Measurements from ENCODE around the gene USP11. TPM values are rescaled to one million over a fixed set of nuclear protein-coding genes. Genes with fewer than 3 reads are reported as not detected.
A peak's percentile ranks its signal among the peaks of the same experiment; 100 is the strongest.

Gene USP11
- total RNA-seq, 2 experiments from 2014 or later: 57.1 to 62.0 TPM

DNA sequence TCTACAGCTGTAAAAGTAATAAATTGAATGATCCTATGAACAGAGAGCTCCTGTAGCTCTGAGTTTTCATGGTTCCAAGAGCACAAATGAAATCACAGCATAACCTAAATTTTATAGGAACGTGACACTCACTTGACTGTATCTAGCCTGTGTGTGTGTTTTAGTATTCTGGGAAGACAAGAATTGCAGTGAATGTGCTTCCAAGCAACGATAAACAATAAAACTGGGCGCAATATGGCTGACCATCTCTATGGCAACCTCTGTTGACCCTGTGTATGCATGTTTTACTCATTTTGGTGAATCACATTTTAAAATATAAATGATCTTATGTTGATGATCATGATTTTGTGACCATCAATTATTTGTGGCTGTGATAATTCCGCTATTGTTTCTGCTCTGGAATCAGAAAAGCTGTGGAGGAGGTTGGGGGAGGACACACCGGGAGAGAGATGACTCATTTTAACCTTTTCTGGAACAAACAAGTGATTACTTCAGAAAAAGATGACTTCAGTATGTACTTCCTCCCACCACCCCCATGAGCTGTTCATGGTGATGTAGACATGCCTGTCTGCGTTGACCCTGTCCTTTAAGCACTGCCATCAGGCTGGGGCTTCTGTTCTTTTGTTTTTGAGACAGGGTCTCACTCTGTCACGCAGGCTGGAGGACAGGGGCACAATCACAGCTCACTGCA lies 31.8 kb downstream of the USP11 start:
- no peak overlapping the region for H3K4me3 Mint-ChIP-seq
- ATAC-seq: peak; percentile 66
- no peaks in the 10 kb centered on the region for H3K27me3 Mint-ChIP-seq
- ChIA-PET POLR2A (interaction anchor here (0.6 kb wide), 1 partner anchor 46 kb away, joined by 5 read pairs; no protein-coding TSS in a partner anchor), CTCF (no interaction called here)
- intact Hi-C loops (cut with micrococcal nuclease): no loop called here
- TF ChIP-seq, protein P1, sequence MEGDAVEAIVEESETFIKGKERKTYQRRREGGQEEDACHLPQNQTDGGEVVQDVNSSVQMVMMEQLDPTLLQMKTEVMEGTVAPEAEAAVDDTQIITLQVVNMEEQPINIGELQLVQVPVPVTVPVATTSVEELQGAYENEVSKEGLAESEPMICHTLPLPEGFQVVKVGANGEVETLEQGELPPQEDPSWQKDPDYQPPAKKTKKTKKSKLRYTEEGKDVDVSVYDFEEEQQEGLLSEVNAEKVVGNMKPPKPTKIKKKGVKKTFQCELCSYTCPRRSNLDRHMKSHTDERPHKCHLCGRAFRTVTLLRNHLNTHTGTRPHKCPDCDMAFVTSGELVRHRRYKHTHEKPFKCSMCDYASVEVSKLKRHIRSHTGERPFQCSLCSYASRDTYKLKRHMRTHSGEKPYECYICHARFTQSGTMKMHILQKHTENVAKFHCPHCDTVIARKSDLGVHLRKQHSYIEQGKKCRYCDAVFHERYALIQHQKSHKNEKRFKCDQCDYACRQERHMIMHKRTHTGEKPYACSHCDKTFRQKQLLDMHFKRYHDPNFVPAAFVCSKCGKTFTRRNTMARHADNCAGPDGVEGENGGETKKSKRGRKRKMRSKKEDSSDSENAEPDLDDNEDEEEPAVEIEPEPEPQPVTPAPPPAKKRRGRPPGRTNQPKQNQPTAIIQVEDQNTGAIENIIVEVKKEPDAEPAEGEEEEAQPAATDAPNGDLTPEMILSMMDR (IDR thresholded peaks at IDR 0.05): no peak
- H3K36me3 Mint-ChIP-seq (ENCODE audit: low read depth): no peaks in the 10 kb centered on the region
- H3K27ac Mint-ChIP-seq: peak overlapping the region; percentile 51
- DNase-seq: peak; percentile 29
- peaks cover 9% of the 10 kb centered on the region for H3K4me1 Mint-ChIP-seq (ENCODE audit: low read depth)
- H3K9me3 Mint-ChIP-seq: no peaks in the 10 kb centered on the region

DNA sequence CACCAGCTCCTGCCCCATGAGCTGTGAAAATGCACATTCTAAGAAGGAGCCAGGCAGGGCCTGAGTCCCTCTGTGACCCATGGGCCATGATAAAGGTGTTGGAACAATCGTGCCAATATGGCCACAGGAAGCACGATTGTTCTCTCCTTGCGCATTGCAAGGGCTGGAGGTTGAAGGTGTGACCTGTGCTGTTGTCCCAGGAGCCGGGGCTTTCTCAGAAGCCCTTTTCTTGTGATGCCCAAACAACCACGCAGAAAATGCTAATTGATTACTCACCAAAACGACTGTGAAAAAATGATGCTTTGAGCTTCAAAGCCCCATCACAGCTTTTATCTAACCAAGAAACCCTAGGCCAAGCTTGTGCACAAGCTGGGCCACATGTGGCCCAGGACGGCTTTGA lies 33.8 kb downstream of the USP11 start:
- CTCF ChIA-PET: no interaction called here
- intact Hi-C loops (cut with micrococcal nuclease): no loop called here
- POLR2A ChIA-PET: no interaction called here
- DNase-seq (peak; percentile 9), ATAC-seq (peak; percentile 66)
- H3K4me1 Mint-ChIP-seq (ENCODE audit: low read depth): peaks cover 9% of the 10 kb centered on the region
- peak overlapping the region; percentile 59 for H3K27ac Mint-ChIP-seq
- no peaks in the 10 kb centered on the region for H3K27me3 Mint-ChIP-seq
- TF ChIP-seq, protein P1 (IDR thresholded peaks at IDR 0.05): no peak
- no peak overlapping the region for H3K4me3 Mint-ChIP-seq
- H3K9me3 Mint-ChIP-seq: no peaks in the 10 kb centered on the region
- H3K36me3 Mint-ChIP-seq (ENCODE audit: low read depth): no peaks in the 10 kb centered on the region

DNA sequence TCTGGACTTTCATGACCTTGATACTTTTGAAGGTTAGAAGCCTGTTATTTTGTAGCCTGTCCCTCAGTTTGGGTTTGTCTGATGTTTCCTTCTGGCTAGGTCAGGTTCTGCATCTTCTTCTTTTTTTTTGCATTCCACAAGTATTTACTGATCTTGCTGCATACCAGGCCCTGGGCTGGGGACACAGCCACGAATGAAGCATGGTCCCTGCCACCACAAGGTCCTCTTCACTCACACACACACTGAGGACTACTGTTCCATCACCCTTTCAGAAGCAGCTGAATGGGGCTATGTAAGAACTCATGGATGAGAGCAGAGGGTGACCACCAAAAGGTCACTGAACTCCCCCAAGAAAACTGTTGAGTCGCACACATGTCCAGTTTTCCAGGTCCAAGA lies 39.2 kb downstream of the USP11 start:
- H3K4me3 Mint-ChIP-seq: no peak overlapping the region
- TF ChIP-seq, protein P1 (IDR thresholded peaks at IDR 0.05): no peak
- DNase-seq: no peak
- intact Hi-C loops (cut with micrococcal nuclease): no loop called here
- no peaks in the 10 kb centered on the region for H3K9me3 Mint-ChIP-seq
- H3K27ac Mint-ChIP-seq: no peak overlapping the region
- ChIA-PET CTCF (no interaction called here), POLR2A (no interaction called here)
- no peaks in the 10 kb centered on the region for H3K36me3 Mint-ChIP-seq (ENCODE audit: low read depth)
- H3K4me1 Mint-ChIP-seq (ENCODE audit: low read depth): no peaks in the 10 kb centered on the region
- H3K27me3 Mint-ChIP-seq: no peaks in the 10 kb centered on the region
- no peak for ATAC-seq

DNA sequence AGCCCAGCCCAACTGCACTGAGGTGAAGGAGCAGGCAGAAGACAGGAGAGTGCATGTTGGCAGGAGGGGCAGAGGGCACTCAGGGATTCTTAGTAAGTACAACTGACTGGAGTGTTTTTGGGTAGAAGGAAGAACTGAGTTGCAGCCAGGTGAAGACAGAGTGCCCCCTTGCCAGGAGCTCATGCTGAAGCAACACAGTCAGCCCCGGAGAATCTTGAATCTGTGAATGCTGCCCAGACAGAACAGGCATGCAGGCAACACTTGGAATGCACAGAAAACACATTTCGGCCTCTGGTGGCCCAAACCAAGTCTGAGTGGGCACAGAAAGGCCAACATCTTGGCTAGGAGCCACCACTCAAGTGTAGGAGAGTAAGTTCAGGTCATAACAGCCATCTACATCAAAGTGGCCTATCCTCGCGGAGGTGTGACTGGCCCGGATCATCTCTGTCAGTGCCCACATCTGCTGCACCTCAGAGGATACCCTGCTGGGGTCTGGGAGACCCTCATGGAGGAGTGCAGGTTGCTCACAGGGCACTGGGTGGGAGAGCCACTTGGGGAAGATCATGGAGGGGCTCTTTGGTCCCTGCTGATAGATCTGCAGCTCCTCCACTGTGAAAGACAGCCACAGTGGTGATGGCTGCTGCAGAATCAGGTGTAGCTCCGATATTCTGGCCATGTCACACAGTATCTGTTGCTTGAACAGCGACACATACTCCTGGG lies 40.4 kb downstream of the USP11 start:
- Mint-ChIP-seq H3K27ac (no peak overlapping the region), H3K4me3 (no peak overlapping the region), H3K9me3 (no peaks in the 10 kb centered on the region), H3K36me3 (ENCODE audit: low read depth) (no peaks in the 10 kb centered on the region), H3K4me1 (ENCODE audit: low read depth) (no peaks in the 10 kb centered on the region), H3K27me3 (no peaks in the 10 kb centered on the region)
- POLR2A ChIA-PET: no interaction called here
- intact Hi-C loops (cut with micrococcal nuclease): no loop called here
- CTCF ChIA-PET: no interaction called here
- DNase-seq (no peak), ATAC-seq (no peak)
- TF ChIP-seq, protein P1 (IDR thresholded peaks at IDR 0.05): no peak

DNA sequence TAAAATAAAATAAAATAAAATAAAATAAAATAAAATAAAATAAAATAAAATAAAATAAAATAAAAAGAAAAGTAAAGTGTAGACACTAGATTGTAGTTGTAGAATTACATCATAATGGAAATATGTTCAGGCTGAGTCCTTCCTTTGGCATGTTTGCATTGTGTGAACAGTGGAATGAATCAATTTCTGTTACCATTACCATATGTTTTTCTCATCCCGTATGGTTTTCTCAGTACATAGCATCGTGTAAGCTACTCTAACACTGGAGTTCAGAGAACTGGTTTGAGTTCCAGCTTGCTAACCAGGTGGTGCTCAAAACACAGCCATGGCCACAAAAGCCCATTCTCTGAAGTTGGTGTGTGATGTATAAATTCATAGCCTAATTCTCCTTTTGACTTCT lies 45.9 kb downstream of the USP11 start:
- ChIA-PET CTCF (no interaction called here), POLR2A (no interaction called here)

More for the DNA sequence above, 45.9 kb downstream of the USP11 start:
- Mint-ChIP-seq H3K4me3 (no peak overlapping the region), H3K36me3 (ENCODE audit: low read depth) (no peaks in the 10 kb centered on the region), H3K9me3 (no peaks in the 10 kb centered on the region), H3K4me1 (ENCODE audit: low read depth) (peaks cover 3% of the 10 kb centered on the region), H3K27ac (no peak overlapping the region), H3K27me3 (no peaks in the 10 kb centered on the region)
- intact Hi-C loops (cut with micrococcal nuclease): no loop called here
- ATAC-seq: no peak
- no peak for DNase-seq
- TF ChIP-seq, protein P1 (IDR thresholded peaks at IDR 0.05): no peak
